Neural progenitor cell (in vitro differentiated cells): Measurements from ENCODE around the gene PLEKHM1. TPM values are rescaled to one million over a fixed set of nuclear protein-coding genes. Genes with fewer than 3 reads are reported as not detected.

Experiments
- DNase-seq: peaks from one replicate; pipeline ENCODE4 v3.0.0-alpha.2; 2016; ENCODE audit warnings: low spot score
- H2AFZ ChIP-seq: fragments of 200-600 bp; sonication (generic); replicated peaks from 2 replicates; pipeline ENCODE4 v1.6.1; 2016; ENCODE audit warnings: antibody characterized with exemption
- H3F3A ChIP-seq: fragments of 200-600 bp; sonication (generic); 2 replicates; pipeline ENCODE4 v1.6.1; 2016; ENCODE audit warnings: antibody characterized with exemption, low read depth
- H3K27ac ChIP-seq: fragments of 200-600 bp; sonication (generic); 2 replicates; pipeline ENCODE4 v1.5.1; 2016; ENCODE audit warnings: mild to moderate bottlenecking
- H3K27me3 ChIP-seq: fragments of 200-600 bp; sonication (generic); 2 replicates; pipeline ENCODE4 v1.6.1; 2016; ENCODE audit warnings: mild to moderate bottlenecking, moderate library complexity
- H3K36me3 ChIP-seq: fragments of 200-600 bp; sonication (generic); 2 replicates; pipeline ENCODE4 v1.5.1; 2016
- H3K4me1 ChIP-seq: fragments of 200-600 bp; sonication (generic); 2 replicates; pipeline ENCODE4 v1.6.1; 2016; ENCODE audit warnings: mixed run types
- H3K4me2 ChIP-seq: fragments of 200-600 bp; sonication (generic); 2 replicates; pipeline ENCODE4 v1.6.1; 2016
- H3K4me3 ChIP-seq: fragments of 200-600 bp; sonication (generic); 2 replicates; pipeline ENCODE4 v1.5.1; 2016
- H3K79me2 ChIP-seq: fragments of 200-600 bp; sonication (generic); 2 replicates; pipeline ENCODE4 v1.6.1; 2016; ENCODE audit warnings: low read depth
- H3K9ac ChIP-seq: fragments of 200-600 bp; sonication (generic); 2 replicates; pipeline ENCODE4 v1.6.1; 2016
- H3K9me3 ChIP-seq: fragments of 200-600 bp; sonication (generic); 2 replicates; pipeline ENCODE4 v1.5.1; 2016; ENCODE audit warnings: low read depth
- H4K20me1 ChIP-seq: fragments of 200-600 bp; sonication (generic); 2 replicates; pipeline ENCODE4 v1.6.1; 2016; ENCODE audit warnings: low read depth
- H3K27ac Mint-ChIP-seq: 3 replicates; pipeline ENCODE4 v1.8.0; 2021; ENCODE audit warnings: mixed read lengths
- H3K27me3 Mint-ChIP-seq: 2 replicates; pipeline ENCODE4 v1.8.0; 2022; ENCODE audit warnings: low read depth, mild to moderate bottlenecking, inconsistent platforms, moderate library complexity, mixed read lengths; ENCODE audit not compliant: insufficient read depth
- H3K36me3 Mint-ChIP-seq: 3 replicates; pipeline ENCODE4 v1.8.0; 2021; ENCODE audit warnings: mixed read lengths
- H3K4me1 Mint-ChIP-seq: 3 replicates; pipeline ENCODE4 v1.8.0; 2021; ENCODE audit warnings: mixed read lengths
- H3K4me3 Mint-ChIP-seq: 3 replicates; pipeline ENCODE4 v1.8.0; 2021; ENCODE audit warnings: mild to moderate bottlenecking, moderate library complexity, mixed read lengths
- H3K9me3 Mint-ChIP-seq: 3 replicates; pipeline ENCODE4 v1.8.0; 2020; ENCODE audit warnings: mixed read lengths
- EZH2 ChIP-seq: fragments of 200-600 bp; sonication (generic); IDR thresholded peaks from 2 replicates; pipeline ENCODE4 v1.6.1; 2017; ENCODE audit warnings: antibody characterized with exemption, mild to moderate bottlenecking, moderate library complexity
- EZH2phosphoT487 ChIP-seq: fragments of 200-600 bp; sonication (generic); IDR thresholded peaks from 2 replicates; pipeline ENCODE4 v1.6.1; 2017; ENCODE audit warnings: antibody characterized with exemption
- total RNA-seq: library from RNA; depleted of rRNA; stranded (reverse); fragments of >200 nt; gene quantifications from 2 replicates; pipeline ENCODE4 v1.2.3, GENCODE V29; 2015; ENCODE audit warnings: low replicate concordance
- TF ChIP-seq, protein P1 (sequence below): fragments of 200-600 bp; sonication (generic); IDR thresholded peaks from 2 replicates; pipeline ENCODE4 v1.5.1; 2017; ENCODE audit warnings: antibody characterized with exemption, mild to moderate bottlenecking

Gene PLEKHM1
- total RNA-seq, 1 donor from 2014 or later, result 7.0 TPM

DNA sequence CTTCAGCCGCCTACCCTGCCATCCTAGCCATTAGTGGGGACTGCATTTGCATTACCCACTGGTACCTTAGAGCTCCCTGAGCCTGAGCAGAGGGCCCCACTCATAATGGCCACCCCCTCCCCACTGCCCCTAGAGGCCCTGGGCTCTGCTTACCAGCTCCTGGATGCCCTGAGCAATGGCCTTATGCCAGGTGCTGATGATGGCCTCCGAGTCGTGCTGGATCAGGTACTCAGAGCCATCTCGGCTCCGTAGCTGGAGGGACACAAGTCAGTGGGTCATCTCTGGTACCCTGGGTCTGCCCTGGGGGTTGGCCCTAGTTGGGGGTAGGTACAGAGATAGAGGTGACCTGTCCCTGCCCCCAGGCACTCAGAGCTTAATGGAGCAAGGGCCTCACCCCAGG is 92.7 kb downstream of the PLEKHM1 start:
- H3K36me3 Mint-ChIP-seq, result no peaks in the 10 kb centered on the region
- H3K4me1 ChIP-seq, result no peaks in the 10 kb centered on the region
- no peak overlapping the region for H3K27ac Mint-ChIP-seq
- no peak overlapping the region for H3K9ac ChIP-seq
- H3K4me2 ChIP-seq, result no peak overlapping the region
- no peak for DNase-seq
- peaks cover 4% of the 10 kb centered on the region for H3K27me3 Mint-ChIP-seq
- no peak overlapping the region for H2AFZ ChIP-seq
- no peaks in the 10 kb centered on the region for H3K79me2 ChIP-seq
- H3K36me3 ChIP-seq, result no peaks in the 10 kb centered on the region
- H3K4me3 ChIP-seq, result no peak overlapping the region
- H4K20me1 ChIP-seq, result no peaks in the 10 kb centered on the region
- peaks cover 18% of the 10 kb centered on the region for H3K4me1 Mint-ChIP-seq
- no peaks in the 10 kb centered on the region for H3K27me3 ChIP-seq
- no peaks in the 10 kb centered on the region for H3K9me3 Mint-ChIP-seq
- TF ChIP-seq EZH2 (no peak), EZH2phosphoT487 (no peak)
- TF ChIP-seq, protein P1, sequence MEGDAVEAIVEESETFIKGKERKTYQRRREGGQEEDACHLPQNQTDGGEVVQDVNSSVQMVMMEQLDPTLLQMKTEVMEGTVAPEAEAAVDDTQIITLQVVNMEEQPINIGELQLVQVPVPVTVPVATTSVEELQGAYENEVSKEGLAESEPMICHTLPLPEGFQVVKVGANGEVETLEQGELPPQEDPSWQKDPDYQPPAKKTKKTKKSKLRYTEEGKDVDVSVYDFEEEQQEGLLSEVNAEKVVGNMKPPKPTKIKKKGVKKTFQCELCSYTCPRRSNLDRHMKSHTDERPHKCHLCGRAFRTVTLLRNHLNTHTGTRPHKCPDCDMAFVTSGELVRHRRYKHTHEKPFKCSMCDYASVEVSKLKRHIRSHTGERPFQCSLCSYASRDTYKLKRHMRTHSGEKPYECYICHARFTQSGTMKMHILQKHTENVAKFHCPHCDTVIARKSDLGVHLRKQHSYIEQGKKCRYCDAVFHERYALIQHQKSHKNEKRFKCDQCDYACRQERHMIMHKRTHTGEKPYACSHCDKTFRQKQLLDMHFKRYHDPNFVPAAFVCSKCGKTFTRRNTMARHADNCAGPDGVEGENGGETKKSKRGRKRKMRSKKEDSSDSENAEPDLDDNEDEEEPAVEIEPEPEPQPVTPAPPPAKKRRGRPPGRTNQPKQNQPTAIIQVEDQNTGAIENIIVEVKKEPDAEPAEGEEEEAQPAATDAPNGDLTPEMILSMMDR, result no peak
- no peak overlapping the region for H3K4me3 Mint-ChIP-seq
- no peaks in the 10 kb centered on the region for H3F3A ChIP-seq
- no peaks in the 10 kb centered on the region for H3K9me3 ChIP-seq
- H3K27ac ChIP-seq, result no peak overlapping the region

DNA sequence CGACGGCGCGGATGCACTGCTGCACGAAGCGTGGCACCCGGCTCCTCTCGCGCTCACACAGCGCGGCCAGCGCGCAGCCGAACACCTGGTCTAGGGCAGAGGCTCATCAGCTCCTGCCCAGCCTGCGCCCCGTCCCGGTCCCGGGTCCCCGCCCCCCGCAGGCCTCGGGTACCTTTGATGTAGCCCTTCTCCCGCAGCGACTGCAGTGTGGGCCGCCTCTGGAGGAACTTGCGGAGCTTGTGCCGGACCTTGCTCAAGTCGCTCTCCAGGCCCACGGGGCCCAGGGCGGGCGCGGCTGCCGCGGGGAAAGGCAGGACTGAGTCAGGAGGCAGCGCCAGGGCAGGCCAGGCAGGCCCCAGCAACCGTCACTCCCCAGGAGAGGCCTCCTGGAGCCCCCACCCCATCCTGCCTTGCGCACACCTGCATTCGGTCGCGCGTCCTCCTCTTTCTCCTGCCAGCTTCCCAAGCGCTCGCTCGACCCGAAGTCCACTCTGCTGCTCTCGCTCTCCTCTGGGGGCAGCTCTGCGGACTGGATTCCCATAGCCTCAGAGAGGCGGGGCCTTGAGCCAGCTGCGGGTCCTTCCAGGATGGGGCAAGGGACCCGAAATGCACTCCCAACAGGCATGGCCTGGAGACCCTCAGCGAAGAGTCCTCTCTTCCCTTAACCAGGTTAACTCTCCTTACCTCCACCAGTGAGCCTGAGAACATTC is 93.9 kb downstream of the PLEKHM1 start:
- Histone ChIP-seq H2AFZ (no peak overlapping the region), H3K79me2 (no peaks in the 10 kb centered on the region), H3K36me3 (no peaks in the 10 kb centered on the region), H3K4me2 (no peak overlapping the region), H3K9ac (no peak overlapping the region), H3K4me3 (no peak overlapping the region), H3K4me1 (no peaks in the 10 kb centered on the region), H3K27ac (no peak overlapping the region), H3F3A (no peaks in the 10 kb centered on the region), H4K20me1 (no peaks in the 10 kb centered on the region), H3K27me3 (no peaks in the 10 kb centered on the region), H3K9me3 (no peaks in the 10 kb centered on the region)
- no peaks in the 10 kb centered on the region for H3K9me3 Mint-ChIP-seq
- no peak overlapping the region for H3K4me3 Mint-ChIP-seq
- peaks cover 7% of the 10 kb centered on the region for H3K27me3 Mint-ChIP-seq
- no peaks in the 10 kb centered on the region for H3K36me3 Mint-ChIP-seq
- H3K27ac Mint-ChIP-seq, result peak overlapping the region; percentile 1
- TF ChIP-seq EZH2, result no peak
- no peak for TF ChIP-seq EZH2phosphoT487
- TF ChIP-seq, protein P1, result no peak
- no peak for DNase-seq
- peaks cover 18% of the 10 kb centered on the region for H3K4me1 Mint-ChIP-seq

DNA sequence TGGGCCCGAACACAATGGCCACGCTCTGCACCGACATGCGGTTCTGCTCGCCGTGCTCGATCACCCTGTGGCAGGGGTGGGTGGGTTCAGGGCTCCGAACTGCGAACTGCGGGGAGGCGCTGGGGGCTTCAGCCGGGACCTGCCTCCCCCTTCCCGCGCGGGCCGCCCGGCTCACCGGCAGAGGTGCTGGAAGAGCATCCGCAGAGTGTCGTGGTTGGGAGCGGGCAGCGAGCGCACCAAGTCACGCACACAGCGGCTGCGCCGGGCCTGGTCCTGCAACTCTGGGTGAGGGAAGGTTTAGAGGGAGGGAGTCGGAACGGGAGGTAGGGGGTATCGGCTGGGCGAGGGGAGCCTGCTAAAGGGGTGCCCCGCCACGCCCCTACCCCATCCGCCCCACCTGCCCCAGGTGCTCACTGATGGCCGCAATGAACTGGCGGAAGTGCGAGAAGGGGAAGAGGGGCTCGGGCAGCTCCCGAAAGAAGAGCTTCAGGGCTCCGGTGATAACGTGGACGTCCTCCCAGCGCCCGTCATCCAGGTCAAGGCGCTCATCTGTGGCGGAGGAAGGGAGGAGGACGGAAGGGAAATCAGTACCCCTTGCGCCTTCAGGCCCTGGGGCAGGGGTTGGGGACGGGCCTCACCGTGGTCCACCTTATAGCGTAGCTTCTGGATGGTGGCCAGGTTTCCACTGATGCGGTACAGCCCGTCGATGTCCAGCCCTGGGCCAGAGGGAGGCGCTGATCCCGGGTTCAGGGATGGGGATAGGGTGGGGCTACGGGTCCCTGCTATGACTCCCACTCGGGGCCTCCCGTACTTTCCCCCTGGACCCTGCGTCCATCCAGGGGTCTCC is 94.7 kb downstream of the PLEKHM1 start:
- H4K20me1 ChIP-seq, result no peaks in the 10 kb centered on the region
- no peaks in the 10 kb centered on the region for H3F3A ChIP-seq
- Mint-ChIP-seq H3K36me3 (no peaks in the 10 kb centered on the region), H3K4me3 (no peak overlapping the region), H3K27ac (no peak overlapping the region), H3K4me1 (peaks cover 18% of the 10 kb centered on the region), H3K9me3 (no peaks in the 10 kb centered on the region), H3K27me3 (peaks cover 7% of the 10 kb centered on the region)
- TF ChIP-seq, protein P1, result no peak
- TF ChIP-seq EZH2phosphoT487, result no peak
- no peak for TF ChIP-seq EZH2
- H2AFZ ChIP-seq, result peak overlapping the region; percentile 93
- no peaks in the 10 kb centered on the region for H3K9me3 ChIP-seq
- no peaks in the 10 kb centered on the region for H3K79me2 ChIP-seq
- H3K36me3 ChIP-seq, result no peaks in the 10 kb centered on the region
- no peaks in the 10 kb centered on the region for H3K4me1 ChIP-seq
- no peak for DNase-seq
- no peak overlapping the region for H3K4me3 ChIP-seq
- no peaks in the 10 kb centered on the region for H3K27me3 ChIP-seq
- no peak overlapping the region for H3K27ac ChIP-seq
- H3K4me2 ChIP-seq, result no peak overlapping the region
- H3K9ac ChIP-seq, result no peak overlapping the region
